IMR-90 (cell line): ENCODE results near the gene RETN. TPM values are rescaled to one million over a fixed set of nuclear protein-coding genes. Genes with fewer than 3 reads are reported as not detected.

Source experiments
- ATAC-seq: fragments of 200-7000 bp; cut with Tn5 transposase; 2 replicates; pipeline ENCODE4 v1.9.1; 2020; ENCODE audit warnings: low read depth, mild to moderate bottlenecking, moderate library complexity
- BruUV-seq: library from RNA; stranded (reverse); fragments of 400-500 nt; replicated peaks from 2 replicates; lab custom pipeline; 2021; lab: Mats Ljungman, UMichigan
- CTCF ChIA-PET: fragments of 300-600 bp; formaldehyde crosslinking; extraction: SDS; loops from one replicate; lab custom pipeline; 2021; ENCODE audit warnings: antibody characterized with exemption; lab: Yijun Ruan, JAX
- POLR2A ChIA-PET: fragments of 300-600 bp; sonication (Branson Sonifier 250); formaldehyde crosslinking; loops from one replicate; lab custom pipeline; 2022; ENCODE audit warnings: antibody characterized with exemption; ENCODE audit not compliant: unreplicated experiment; lab: Charles Lee
- DNase-seq: peaks from one replicate; pipeline ENCODE4 v3.0.0; 2013
- H2AFZ ChIP-seq: replicated peaks from 2 replicates; pipeline ENCODE3; 2013; ENCODE audit warnings: low read length, mild to moderate bottlenecking; ENCODE audit not compliant: poor library complexity
- H2AK5ac ChIP-seq: 2 replicates; pipeline ENCODE4 v1.6.1; 2013; ENCODE audit warnings: low read depth, low read length, inconsistent platforms
- H2AK9ac ChIP-seq: replicated peaks from 2 replicates; pipeline ENCODE3; 2013; ENCODE audit warnings: mild to moderate bottlenecking, low read depth, low read length, moderate library complexity; ENCODE audit not compliant: poor library complexity
- H2BK120ac ChIP-seq: 2 replicates; pipeline ENCODE4 v1.6.1; 2013; ENCODE audit warnings: low read depth, low read length, inconsistent platforms
- H2BK15ac ChIP-seq: 3 replicates; pipeline ENCODE4 v1.6.1; 2013; ENCODE audit warnings: low read depth, low read length, inconsistent platforms
- H2BK20ac ChIP-seq: 2 replicates; pipeline ENCODE4 v1.6.1; 2013; ENCODE audit warnings: low read depth, mild to moderate bottlenecking, inconsistent platforms, low read length, moderate library complexity
- H2BK5ac ChIP-seq: 2 replicates; pipeline ENCODE4 v1.6.1; 2013; ENCODE audit warnings: mild to moderate bottlenecking, low read depth, low read length, inconsistent platforms; ENCODE audit not compliant: poor library complexity, severe bottlenecking
- H3K14ac ChIP-seq: replicated peaks from 2 replicates; pipeline ENCODE4 v1.6.1; 2013; ENCODE audit warnings: low read depth, low read length, inconsistent platforms
- H3K18ac ChIP-seq: 2 replicates; pipeline ENCODE4 v1.6.1; 2013; ENCODE audit warnings: low read depth, low read length, control low read depth
- H3K23ac ChIP-seq: 2 replicates; pipeline ENCODE4 v1.6.1; 2013; ENCODE audit warnings: low read depth, low read length, inconsistent platforms
- H3K27ac ChIP-seq: 2 replicates; pipeline ENCODE4 v1.5.1; 2013; ENCODE audit warnings: mild to moderate bottlenecking, control low read depth, low read length; ENCODE audit not compliant: insufficient read depth
- H3K27me3 ChIP-seq: 2 replicates; pipeline ENCODE4 v1.6.1; 2013; ENCODE audit warnings: low read length; ENCODE audit not compliant: control insufficient read depth, insufficient read depth
- H3K36me3 ChIP-seq: 2 replicates; pipeline ENCODE4 v1.6.1; 2013; ENCODE audit warnings: low read length, mixed read lengths; ENCODE audit not compliant: control insufficient read depth, insufficient read depth
- H3K4ac ChIP-seq: 2 replicates; pipeline ENCODE4 v1.6.1; 2013; ENCODE audit warnings: low read depth, low read length, inconsistent platforms
- H3K4me1 ChIP-seq: 2 replicates; pipeline ENCODE4 v1.6.1; 2013; ENCODE audit warnings: low read length, mixed read lengths; ENCODE audit not compliant: control insufficient read depth, insufficient read depth
- H3K4me2 ChIP-seq: 2 replicates; pipeline ENCODE4 v1.6.1; 2013; ENCODE audit warnings: low read depth, mild to moderate bottlenecking, control low read depth, low read length, moderate library complexity
- H3K4me3 ChIP-seq: 2 replicates; pipeline ENCODE4 v1.5.1; 2013; ENCODE audit warnings: low read depth, mild to moderate bottlenecking, control low read depth, low read length, moderate library complexity; ENCODE audit not compliant: insufficient read depth
- H3K56ac ChIP-seq: 2 replicates; pipeline ENCODE4 v1.6.1; 2013; ENCODE audit warnings: low read length, inconsistent platforms; ENCODE audit not compliant: insufficient read depth; ENCODE audit errors: extremely low read depth
- H3K79me1 ChIP-seq, 2 experiments: 2 replicates each; pipeline ENCODE4 v1.6.1; 2013; ENCODE audit warnings: low read length in 2 of 2, inconsistent platforms in 1 of 2, low read depth in 1 of 2
- H3K9ac ChIP-seq: 2 replicates; pipeline ENCODE4 v1.6.1; 2013; ENCODE audit warnings: low read depth, low read length, control low read depth
- H3K9me1 ChIP-seq: 2 replicates; pipeline ENCODE4 v1.6.1; 2013; ENCODE audit warnings: low read length, inconsistent platforms; ENCODE audit not compliant: insufficient read depth
- H3K9me3 ChIP-seq: 2 replicates; pipeline ENCODE4 v1.6.1; 2013; ENCODE audit warnings: low read length; ENCODE audit not compliant: control insufficient read depth, insufficient read depth
- H4K20me1 ChIP-seq: 2 replicates; pipeline ENCODE4 v1.6.1; 2013; ENCODE audit warnings: low read length, inconsistent platforms; ENCODE audit not compliant: insufficient read depth
- H4K5ac ChIP-seq: 2 replicates; pipeline ENCODE4 v1.6.1; 2013; ENCODE audit warnings: mild to moderate bottlenecking, low read depth, low read length, control low read depth
- H4K8ac ChIP-seq, 2 experiments: 2 replicates each; pipeline ENCODE4 v1.6.1; 2013; ENCODE audit warnings: low read depth in 2 of 2, low read length in 2 of 2, control low read depth in 1 of 2, inconsistent platforms in 1 of 2
- H4K91ac ChIP-seq: 2 replicates; pipeline ENCODE4 v1.6.1; 2013; ENCODE audit warnings: low read depth, low read length, inconsistent platforms; ENCODE audit not compliant: insufficient read depth
- CTCF ChIP-seq: conservative IDR thresholded peaks from 2 replicates; pipeline ENCODE4 v1.5.1; 2012; ENCODE audit warnings: mild to moderate bottlenecking, low read depth, low read length, improper control_type of control experiment
- ELK1 ChIP-seq: fragments of 150-350 bp; IDR thresholded peaks from 2 replicates; pipeline ENCODE4 v1.6.1; 2016; ENCODE audit warnings: low read depth, mild to moderate bottlenecking, low read length, moderate library complexity, borderline replicate concordance
- MAZ ChIP-seq: IDR thresholded peaks from 2 replicates; pipeline ENCODE4 v1.6.1; 2012; ENCODE audit warnings: low read depth, mild to moderate bottlenecking, low read length, improper control_type of control experiment, moderate library complexity, borderline replicate concordance
- MXI1 ChIP-seq: IDR thresholded peaks from 2 replicates; pipeline ENCODE4 v1.6.1; 2012; ENCODE audit warnings: low read depth, mild to moderate bottlenecking, low read length, moderate library complexity, borderline replicate concordance
- NFE2L2 ChIP-seq: fragments of 150-350 bp; IDR thresholded peaks from 2 replicates; pipeline ENCODE4 v1.6.1; 2016; ENCODE audit warnings: low read depth, mild to moderate bottlenecking, low read length
- POLR2A ChIP-seq: IDR thresholded peaks from 2 replicates; pipeline ENCODE4 v1.6.1; 2012; ENCODE audit warnings: mild to moderate bottlenecking, low read depth, low read length
- RCOR1 ChIP-seq: IDR thresholded peaks from 2 replicates; pipeline ENCODE4 v1.6.1; 2012; ENCODE audit warnings: mild to moderate bottlenecking, low read length, improper control_type of control experiment; ENCODE audit not compliant: insufficient replicate concordance
- USF2 ChIP-seq: fragments of 150-350 bp; IDR thresholded peaks from 2 replicates; pipeline ENCODE4 v1.6.1; 2017; ENCODE audit warnings: mild to moderate bottlenecking, antibody characterized with exemption, low read length, low read depth
- WGBS, 2 experiments: methylation state at CpG; one replicate each; pipeline versions ENCODE4 v1.1.5 to v1.1.7; 2013; ENCODE audit warnings: missing lambda C conversion rate in 2 of 2; ENCODE audit not compliant: insufficient read length in 1 of 2; ENCODE audit errors: extremely low coverage in 2 of 2; 5-methylcytosine and 5-hydroxymethylcytosine counted together
- dilution Hi-C: fragments of 300-500 bp; cut with HindIII; formaldehyde crosslinking; loops from one replicate; pipeline ENCODE4 v1.14.3; 2018; ENCODE audit warnings: low sequenced_read_pairs; ENCODE audit not compliant: unreplicated experiment
- in situ Hi-C: fragments of 300-500 bp; cut with MboI; formaldehyde crosslinking; loops from 3 replicates; pipeline ENCODE4 v1.14.3; 2019; ENCODE audit warnings: low sequenced_read_pairs, inconsistent platforms, mixed read lengths
- intact Hi-C: fragments of 100-400 bp; cut with micrococcal nuclease; formaldehyde crosslinking; loops from 2 replicates; pipeline ENCODE4 v1.10.0; 2022
- polyA plus RNA-seq, 3 experiments: library from polyadenylated mRNA; depleted of rRNA; stranded (reverse); fragments of >200 nt; gene quantifications; 2 replicates each; pipeline ENCODE4 v1.2.3, GENCODE V29; 2012; ENCODE audit warnings: low replicate concordance in 1 of 3
- total RNA-seq: library from RNA; depleted of rRNA; stranded (reverse); fragments of >200 nt; gene quantifications from 2 replicates; pipeline ENCODE4 v1.2.3, GENCODE V29; 2012

RETN gene
- total and polyA plus RNA-seq, 2 of the 4 experiments (the other 2 are of a cell fraction) = not detected

GRCh38 chr19:7678971-7679751, 10.3 kb downstream of the RETN start:
- no peak overlapping the region for H2BK120ac ChIP-seq
- no peak overlapping the region for H3K56ac ChIP-seq
- peaks cover 0 to 28% of the 10 kb centered on the region in 2 experiments; a peak in 3 of 4 replicates for H3K79me1 ChIP-seq
- POLR2A ChIA-PET = no interaction called here
- no peak overlapping the region for H3K14ac ChIP-seq
- H2BK20ac ChIP-seq = no peak overlapping the region
- H3K18ac ChIP-seq = no peak overlapping the region
- CTCF ChIA-PET = no interaction called here
- in situ Hi-C loops (no loop called here), intact Hi-C loops (no loop called here), dilution Hi-C loops (no loop called here)
- no peak overlapping the region for H2BK15ac ChIP-seq
- no peak overlapping the region for H2BK5ac ChIP-seq
- no peak overlapping the region for H3K4ac ChIP-seq
- no peak for ATAC-seq
- H3K27ac ChIP-seq = no peak overlapping the region
- no peak for DNase-seq
- H4K5ac ChIP-seq = no peak overlapping the region
- H2AK9ac ChIP-seq = peak overlapping the region; percentile 89
- peaks cover 3% of the 10 kb centered on the region for H3K9me1 ChIP-seq
- H4K8ac ChIP-seq = no peak overlapping the region
- no peaks in the 10 kb centered on the region for H3K9me3 ChIP-seq
- H3K36me3 ChIP-seq = peaks cover 11% of the 10 kb centered on the region; the same call in 1 of the 2 replicates
- H3K9ac ChIP-seq = no peak overlapping the region
- H3K4me2 ChIP-seq = no peak overlapping the region
- H3K23ac ChIP-seq = no peak overlapping the region
- H2AK5ac ChIP-seq = 0 out of 2 replicates have a peak overlapping the region, but pooled peaks have one; percentile 49
- 50% methylated on average over 11 of the region's 30 CpGs; no CpG with 5 or more reads in 1 of the 2 experiments for WGBS, 2 experiments
- peak overlapping the region; percentile 34 for H2AFZ ChIP-seq
- H4K20me1 ChIP-seq = peaks cover 4% of the 10 kb centered on the region
- peaks cover 4% of the 10 kb centered on the region; the same call in 1 of the 2 replicates for H3K4me1 ChIP-seq
- peaks cover 8% of the 10 kb centered on the region for H3K27me3 ChIP-seq
- TF ChIP-seq POLR2A (no peak), MAZ (no peak), USF2 (no peak), RCOR1 (no peak), CTCF (no peak), NFE2L2 (no peak), MXI1 (no peak), ELK1 (no peak)
- no peak overlapping the region for H4K91ac ChIP-seq
- H3K4me3 ChIP-seq = no peak overlapping the region
- no TSS peak for BruUV-seq
